ENCODE data around the gene SLC6A13.
A peak's percentile ranks its signal among the peaks of the same experiment; 100 is the strongest.
"Not testable (repeated sequence)": the region's sequence is repeated elsewhere in the genome, so short reads cannot be mapped to it uniquely, and the experiment has no call there.

The SLC6A13 gene

GRCh38 chr12:195156-195555 lies 67.5 kb downstream of the SLC6A13 start:
- no peak for DNase-seq

- DNase-seq, result no peak
Observed at GRCh38 chr12:194276-194675, 68.4 kb downstream of the SLC6A13 start.

GRCh38 chr12:193261-193660 lies 69.4 kb downstream of the SLC6A13 start:
- DNase-seq, result no peak

- DNase-seq, result no peak
Observed at GRCh38 chr12:191541-191940, 71.1 kb downstream of the SLC6A13 start.

- no peak for DNase-seq
Observed at GRCh38 chr12:190881-191280, 71.8 kb downstream of the SLC6A13 start.

- no peak for DNase-seq
Observed at GRCh38 chr12:189622-189962, 73.0 kb downstream of the SLC6A13 start.

GRCh38 chr12:188910-189621 lies 73.6 kb downstream of the SLC6A13 start:
- DNase-seq, result peak; percentile 26

GRCh38 chr12:187986-188909 lies 74.4 kb downstream of the SLC6A13 start:
- not testable (repeated sequence) for DNase-seq

GRCh38 chr12:186006-186625 lies 76.5 kb downstream of the SLC6A13 start:
- no peak for DNase-seq

GRCh38 chr12:185576-185955 lies 77.1 kb downstream of the SLC6A13 start:
- DNase-seq, result no peak

GRCh38 chr12:184811-185575 lies 77.6 kb downstream of the SLC6A13 start:
- no peak for DNase-seq

GRCh38 chr12:182381-182892 lies 80.2 kb downstream of the SLC6A13 start:
- DNase-seq, result no peak

- no peak for DNase-seq
Observed at GRCh38 chr12:181921-182320, 80.7 kb downstream of the SLC6A13 start.

- no peak for DNase-seq
Observed at GRCh38 chr12:180445-180844, 82.2 kb downstream of the SLC6A13 start.

- no peak for DNase-seq
Observed at GRCh38 chr12:179885-180284, 82.8 kb downstream of the SLC6A13 start.

- no peak for DNase-seq
Observed at GRCh38 chr12:179131-179884, 83.3 kb downstream of the SLC6A13 start.

GRCh38 chr12:178829-179109 lies 83.9 kb downstream of the SLC6A13 start:
- DNase-seq, result no peak

GRCh38 chr12:177980-178828 lies 84.4 kb downstream of the SLC6A13 start:
- DNase-seq, result no peak

- DNase-seq, result no peak
Observed at GRCh38 chr12:177336-177979, 85.2 kb downstream of the SLC6A13 start.

GRCh38 chr12:176321-177181 lies 86.1 kb downstream of the SLC6A13 start:
- DNase-seq, result no peak

All from CD4-positive, alpha-beta T cell treated with Interleukin-12 subunit alpha and Interleukin-12 subunit beta, for 1 hour (primary cell).